NK-92 (cell line): ENCODE measurements around the gene AGFG1.

ENCODE experiments used
- DNase-seq: peaks from one replicate; lab custom pipeline; 2025; ENCODE audit not compliant: unreplicated experiment; lab: John Stamatoyannopoulos, UW

Gene AGFG1

DNA sequence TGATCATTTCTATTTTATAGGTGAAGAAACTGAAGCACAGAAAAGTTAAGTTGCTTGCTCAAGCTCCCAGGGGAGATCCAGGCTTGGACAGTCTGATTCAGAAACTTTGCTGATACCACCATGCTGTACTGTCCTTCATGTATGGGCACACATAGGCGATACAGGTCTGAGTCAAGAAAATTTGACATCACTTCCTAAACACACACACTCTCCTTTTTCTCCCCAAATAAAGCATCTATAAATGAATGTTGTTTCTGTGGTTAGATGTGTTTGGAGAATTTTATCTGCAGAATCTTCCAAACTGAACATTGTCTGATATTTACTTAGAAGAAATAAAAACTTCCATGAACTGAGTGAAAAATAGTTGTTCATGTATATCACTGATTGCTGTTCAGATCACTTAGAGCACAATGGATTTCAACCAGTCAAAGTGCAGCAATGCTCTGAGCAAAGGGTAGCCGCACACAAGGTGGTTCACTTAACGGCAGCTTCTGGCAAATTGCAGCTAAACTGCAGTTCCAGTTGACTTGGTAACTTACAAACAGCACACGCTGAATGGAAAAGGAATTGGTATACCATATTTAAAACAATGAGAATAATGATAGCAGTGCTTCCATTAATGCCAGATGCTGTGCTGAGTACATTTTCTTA lies 10.0 kb upstream of the AGFG1 start:
- no peak for DNase-seq

DNA sequence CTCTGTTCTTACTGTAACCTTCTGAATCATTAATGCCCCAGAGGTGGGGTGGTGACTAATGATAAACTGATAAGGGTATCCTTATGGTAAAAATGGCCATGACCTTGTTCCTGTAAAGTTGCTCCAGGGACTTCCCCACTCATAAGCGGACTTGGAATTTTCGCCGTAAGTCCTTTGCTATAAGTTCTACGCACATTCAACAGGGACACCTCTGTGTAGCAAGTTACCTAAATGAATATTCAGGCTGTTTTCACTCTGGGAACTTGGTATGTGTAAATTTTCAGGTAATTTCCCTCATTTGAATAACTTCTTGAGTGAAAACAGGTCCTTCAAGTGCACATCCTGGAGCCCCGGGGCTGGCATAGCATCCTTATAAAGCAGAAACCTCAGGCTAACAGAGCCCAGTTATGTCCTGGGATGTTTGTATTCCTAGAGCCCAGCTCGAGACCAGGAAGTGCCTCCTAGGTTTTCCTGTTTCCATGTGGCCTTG lies 9.4 kb upstream of the AGFG1 start:
- no peak for DNase-seq

DNA sequence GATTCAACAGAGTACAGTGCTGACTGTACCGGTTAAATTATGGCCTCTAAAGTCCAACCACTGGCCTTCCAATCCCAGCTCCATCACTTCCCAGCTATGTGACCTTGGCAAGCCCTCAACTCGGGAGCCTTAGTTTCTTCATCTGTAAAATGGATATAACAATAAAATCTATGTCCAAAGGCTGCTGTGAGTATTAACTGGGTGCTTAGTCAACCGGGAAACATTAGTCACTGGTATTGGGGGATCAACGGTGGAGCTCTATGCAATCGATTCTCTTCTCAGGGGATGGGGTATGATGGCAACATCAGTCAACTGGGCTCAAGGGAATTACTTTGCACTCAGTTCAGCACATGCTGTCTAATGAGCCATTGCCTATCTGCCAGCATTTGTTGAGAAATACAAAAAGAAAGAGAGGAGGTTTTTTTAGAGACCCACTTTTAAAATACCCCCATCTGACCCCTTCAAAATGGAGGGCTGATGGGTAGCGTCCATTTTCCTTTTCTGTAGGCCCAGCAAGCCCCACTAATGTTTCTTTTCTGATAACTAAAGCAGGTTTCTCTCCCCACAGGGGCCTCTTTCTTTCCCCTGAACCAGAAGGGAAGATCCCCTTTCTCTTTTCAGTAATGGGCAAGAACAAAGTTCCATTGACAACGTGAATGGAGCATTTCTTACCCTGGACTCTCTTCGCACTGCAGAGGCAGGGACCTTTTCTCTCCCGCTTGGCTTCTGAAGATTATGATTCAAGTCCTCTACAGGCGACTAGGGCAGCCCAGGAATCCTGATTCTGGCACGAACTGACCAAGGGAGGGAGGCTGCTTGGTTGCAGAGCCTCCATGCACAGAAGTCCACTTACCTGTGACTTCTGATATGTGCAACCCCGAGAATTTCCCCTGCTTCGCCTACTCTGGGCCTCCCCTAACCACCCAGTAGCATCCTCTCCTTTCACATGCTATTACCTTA lies 8.7 kb upstream of the AGFG1 start:
- DNase-seq: no peak

DNA sequence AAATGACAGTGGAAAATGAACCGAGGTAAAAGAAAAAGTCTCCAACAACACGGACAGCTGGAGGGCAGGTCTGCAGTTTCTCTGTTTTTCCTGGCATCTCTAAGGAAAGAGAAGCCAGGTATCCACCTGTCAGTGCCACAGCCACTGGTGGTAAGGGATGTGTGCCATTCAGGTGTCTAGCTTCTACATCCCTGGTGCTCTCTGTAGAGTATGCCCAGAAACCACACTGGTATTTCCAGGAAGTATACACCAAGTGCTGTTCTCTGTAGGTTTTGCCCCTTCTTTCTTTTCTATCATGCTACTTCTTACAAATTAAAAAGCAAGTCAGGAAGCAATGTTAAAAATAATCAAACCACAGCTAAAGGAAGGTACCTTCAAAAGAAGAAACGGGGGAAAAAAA lies 7.6 kb upstream of the AGFG1 start:
- no peak for DNase-seq

DNA sequence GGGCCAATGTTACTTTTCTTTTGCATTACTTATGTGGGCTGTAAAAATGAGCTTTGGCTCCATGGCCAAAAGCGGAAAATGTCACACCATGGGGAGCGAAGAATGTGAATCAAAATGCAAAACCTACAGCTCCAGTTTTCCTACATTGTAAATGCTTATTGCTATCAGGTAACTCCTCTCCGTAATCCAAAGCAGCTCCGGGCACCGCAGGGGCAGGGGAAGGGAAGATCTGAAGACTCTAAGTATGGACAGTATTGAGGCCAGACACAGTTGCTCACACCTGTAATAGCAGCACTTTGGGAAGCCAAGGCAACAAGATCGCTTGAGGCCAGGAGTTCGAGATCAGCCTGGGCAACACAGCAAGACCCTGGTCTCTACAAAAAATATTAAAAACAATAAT lies 7.1 kb upstream of the AGFG1 start:
- no peak for DNase-seq

DNA sequence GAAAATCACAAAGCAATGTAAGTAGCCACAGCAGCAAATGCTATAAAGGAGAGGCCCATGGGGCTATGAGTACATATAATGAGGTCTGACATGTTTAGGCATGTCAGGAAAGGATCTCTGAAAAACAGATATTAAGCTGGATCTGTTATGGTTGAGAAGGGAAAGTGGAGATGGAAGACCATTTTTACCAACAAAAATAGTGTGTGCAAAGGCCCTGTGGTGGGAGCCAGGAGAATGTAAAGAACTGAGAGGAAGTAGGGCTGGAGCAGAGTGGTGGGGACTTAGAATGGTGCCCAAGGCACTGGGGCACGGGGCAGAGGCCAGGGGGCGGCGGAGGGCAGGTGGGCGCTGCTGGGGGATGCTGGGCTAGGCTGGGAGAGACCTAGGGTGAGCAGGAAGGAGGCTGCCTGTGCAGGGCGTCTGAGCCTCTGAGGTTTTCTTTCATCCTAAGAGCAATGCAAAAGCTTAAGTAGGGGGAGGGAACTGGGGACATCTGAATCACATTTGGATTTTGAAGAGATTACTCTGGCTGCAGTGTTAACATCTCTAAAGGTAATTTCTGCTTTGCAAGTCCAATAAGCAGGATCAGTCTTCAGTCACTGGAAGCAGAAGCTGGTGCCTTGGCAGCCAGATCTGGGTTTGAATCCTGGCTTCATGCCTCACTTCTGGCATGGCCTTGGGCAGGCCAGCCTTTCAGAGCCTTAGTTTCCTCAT lies 4.9 kb upstream of the AGFG1 start:
- DNase-seq: no peak

DNA sequence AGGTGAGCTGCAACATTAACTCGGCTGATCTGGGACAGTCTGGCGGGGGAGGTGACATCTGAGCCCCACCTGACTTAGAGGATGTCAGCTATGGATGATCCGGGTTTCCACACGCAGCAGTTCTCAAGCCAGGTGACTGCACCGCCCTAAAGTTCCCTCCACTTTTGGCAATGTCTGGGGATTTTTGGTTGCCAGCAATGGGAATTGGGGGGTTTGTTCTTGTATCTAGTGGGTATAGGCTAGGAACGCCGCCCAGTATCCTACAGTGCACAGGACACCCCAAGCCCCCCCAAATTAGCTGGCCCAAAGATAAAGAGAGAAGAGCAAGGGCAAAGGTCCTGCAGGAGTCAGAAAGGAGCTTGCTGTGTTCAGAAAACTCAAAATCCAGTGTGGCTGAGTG lies 544 bp upstream of the AGFG1 start:
- no peak for DNase-seq

DNA sequence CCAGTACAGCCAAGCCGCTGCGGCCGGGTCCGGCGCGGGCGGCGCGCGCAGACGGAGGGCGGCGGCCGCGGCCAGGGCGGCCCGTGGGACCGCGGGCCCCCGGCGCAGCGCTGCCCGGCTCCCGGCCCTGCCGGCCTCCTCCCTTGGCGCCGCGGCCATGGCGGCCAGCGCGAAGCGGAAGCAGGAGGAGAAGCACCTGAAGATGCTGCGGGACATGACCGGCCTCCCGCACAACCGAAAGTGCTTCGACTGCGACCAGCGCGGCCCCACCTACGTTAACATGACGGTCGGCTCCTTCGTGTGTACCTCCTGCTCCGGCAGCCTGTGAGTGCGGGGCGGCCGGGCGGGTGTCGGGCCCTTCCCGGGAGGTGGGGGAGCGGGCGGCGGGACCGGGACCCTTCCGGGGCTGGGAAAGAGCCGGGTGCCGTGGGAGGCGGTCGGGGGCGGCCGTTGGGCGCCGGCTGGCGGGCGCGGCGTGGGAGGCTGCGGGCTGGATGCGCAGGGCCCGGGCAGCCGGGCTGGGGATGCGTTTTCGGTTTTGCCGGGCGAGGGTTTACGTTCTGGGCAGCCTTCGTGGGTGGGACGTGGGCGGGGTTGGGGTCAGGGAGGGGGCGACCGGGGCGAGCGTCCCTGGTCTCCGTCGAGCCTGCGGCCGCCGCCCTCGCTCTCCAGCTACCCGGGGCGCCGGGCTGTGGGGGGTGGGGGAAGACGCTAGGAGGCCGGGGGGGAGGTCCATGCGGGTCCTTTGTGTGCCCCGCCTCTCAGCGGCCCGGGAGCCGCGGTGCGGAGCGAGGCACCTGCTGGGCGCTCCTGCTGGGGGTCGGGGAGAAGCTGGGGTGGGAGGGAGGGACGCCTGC lies 537 bp downstream of the AGFG1 start:
- no peak for DNase-seq

DNA sequence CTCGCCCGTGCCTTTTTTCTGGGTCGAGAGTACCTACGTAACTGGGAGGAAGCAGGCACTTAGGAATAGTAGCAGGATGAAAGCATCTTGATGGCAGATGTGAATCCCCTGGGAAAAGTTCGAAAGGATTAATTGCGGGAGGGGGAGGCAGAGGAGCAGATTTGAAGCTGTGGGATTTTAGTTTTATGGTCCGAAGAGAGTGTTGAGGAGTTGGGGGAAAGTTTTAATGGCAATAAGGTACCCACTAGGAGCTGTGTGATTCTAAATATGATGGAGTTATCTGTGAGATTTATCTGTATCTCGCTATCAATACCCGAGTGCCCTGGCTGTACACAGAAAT lies 1.1 kb downstream of the AGFG1 start:
- DNase-seq: no peak

DNA sequence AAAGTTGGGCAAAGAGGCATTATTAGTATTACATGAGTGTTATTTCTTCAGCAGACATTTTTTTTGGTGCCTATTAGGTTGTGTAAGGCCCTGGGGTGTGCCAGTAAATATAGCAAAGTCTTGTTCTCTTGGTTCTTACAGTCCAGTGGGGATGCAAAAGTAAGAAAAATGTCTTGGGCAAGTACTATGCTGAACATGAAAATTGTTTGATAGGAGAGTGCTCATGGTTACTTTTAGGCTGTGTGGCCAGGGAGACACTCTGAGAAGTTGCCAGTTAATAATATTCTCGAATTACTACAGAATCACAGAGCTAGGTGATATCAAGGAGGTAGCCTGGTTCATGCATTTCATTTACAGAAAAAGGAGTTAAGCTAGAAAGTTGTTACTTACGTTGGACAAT lies 1.9 kb downstream of the AGFG1 start:
- no peak for DNase-seq

DNA sequence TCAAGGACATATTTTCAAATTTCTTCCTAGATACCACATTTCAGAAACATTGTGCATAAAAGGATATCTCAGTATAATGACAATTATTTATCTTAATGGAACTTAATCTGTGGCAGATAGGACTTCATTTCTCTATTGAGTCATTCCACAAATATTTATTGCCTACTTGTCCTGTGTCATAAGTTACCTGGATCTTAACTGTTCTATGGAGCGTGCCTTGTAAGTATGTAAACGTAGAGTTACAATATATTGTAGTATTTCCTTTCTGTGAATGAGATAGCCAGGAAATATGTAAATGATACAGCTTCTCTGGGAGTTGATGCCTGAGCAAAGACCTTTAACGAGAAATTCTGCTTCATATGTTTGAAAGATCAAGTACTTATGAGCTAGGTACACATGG lies 2.5 kb downstream of the AGFG1 start:
- DNase-seq: no peak

DNA sequence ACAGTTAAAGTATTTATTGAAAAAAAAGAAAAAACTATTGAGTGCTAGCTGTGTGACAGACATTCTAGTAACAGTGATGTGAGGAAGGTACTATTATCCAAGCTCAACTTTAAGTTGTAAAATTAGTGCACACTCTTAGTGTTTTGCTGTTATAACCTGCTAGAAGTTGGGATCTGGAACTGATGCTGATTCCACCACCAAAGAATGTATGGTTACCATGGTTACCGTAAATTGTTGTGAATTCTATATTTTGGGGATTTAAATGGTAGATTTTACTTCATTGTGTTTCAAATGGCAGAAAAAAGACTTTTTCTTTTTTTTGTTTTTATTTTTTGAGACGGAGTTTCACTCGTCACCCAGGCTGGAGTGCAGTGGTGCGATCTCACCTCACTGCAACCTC lies 5.3 kb downstream of the AGFG1 start:
- no peak for DNase-seq

DNA sequence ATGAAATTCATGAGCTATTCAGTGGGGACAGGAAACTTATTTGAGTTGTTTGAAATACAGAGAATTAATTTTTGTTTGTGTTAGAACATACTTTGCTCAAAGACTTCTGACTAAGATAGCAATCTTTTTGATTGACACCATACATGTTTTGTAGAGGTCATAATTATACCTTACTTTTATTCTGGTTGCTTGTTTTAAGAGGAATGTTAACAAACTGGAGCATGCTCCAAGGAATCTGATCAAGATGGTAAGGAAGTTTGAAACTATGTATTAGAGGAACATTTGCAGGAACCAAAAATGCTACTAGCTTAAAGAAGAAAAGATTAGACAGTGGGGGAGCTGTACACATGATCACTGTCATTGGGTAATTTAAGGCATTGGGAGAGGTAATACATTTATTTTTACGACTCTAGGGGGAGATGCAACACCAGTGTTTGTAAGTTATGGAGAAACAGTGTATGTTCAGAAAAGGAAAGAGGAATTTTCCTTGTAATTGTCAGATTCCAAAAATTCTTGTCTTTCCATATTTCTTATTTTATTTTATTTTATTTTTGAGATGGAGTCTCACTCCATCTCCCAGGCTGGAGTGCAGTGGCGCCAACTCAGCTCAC lies 8.0 kb downstream of the AGFG1 start:
- DNase-seq: no peak

DNA sequence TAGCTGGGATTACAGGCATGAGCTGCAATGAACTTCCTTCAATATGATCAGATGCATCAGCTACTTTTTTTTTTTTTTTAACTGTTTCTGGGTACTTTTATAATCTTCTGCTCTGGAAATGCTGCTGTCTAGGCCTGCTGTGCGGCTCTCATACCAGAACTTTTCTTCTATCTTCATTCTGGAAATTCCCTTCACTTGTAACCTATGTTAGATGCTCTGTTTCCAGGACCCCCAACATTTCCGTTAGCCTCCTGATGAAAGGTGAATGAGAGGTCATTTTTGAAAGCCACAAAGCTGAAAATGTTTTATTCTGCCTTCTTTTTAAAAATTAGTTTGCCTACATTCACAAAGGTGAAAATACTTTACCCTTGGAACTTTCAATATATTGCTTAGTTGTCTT lies 8.6 kb downstream of the AGFG1 start:
- no peak for DNase-seq

DNA sequence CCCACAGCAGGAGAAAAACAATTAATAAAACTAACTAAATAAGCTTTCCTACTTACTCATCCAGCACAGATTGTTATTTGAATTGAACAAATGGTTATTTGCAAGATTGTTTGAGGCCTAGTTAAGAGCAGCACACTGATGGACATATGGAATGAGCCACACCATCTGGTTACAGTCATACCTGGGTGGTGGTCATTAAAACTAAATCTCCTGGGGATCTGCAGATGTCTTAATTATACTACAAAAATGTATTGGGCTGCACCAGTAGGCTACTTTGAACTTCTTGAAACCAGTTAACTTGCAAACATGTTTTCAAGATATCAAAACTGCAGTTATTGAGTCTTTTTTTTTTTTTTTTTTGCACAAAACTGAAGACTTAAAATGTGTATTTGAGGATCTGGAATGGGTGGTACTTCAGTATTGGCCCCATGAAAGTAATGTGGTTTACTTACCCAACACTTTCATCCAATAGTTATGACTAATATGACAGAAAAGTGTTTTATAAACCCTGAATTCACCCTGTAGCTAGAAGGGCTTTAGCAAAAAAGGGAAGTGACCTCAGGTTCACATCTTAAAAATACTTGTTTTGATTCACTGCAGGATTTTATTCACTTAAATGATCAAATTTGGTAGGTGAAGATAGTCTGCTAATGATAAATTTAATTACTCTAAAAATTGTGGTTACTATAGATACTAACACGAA lies 10.8 kb downstream of the AGFG1 start:
- DNase-seq: no peak

DNA sequence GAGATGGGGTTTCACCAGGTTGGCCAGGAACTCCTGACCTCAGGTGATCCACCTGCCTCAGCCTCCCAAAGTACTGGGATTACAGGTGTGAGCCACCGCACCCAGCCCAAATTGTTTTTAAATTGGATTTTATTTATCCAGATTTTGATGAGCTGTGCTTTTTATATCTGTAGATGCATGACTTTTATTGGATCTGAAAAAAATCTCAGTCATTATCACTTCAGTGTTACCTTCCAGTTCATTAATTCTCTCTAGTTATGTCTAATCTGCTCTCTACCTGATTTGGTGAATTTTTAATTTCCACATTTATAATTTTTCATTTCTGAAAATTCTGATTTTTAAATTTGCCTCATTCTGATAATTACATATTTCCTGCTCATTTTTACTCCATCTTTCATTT lies 13.5 kb downstream of the AGFG1 start:
- DNase-seq: no peak

DNA sequence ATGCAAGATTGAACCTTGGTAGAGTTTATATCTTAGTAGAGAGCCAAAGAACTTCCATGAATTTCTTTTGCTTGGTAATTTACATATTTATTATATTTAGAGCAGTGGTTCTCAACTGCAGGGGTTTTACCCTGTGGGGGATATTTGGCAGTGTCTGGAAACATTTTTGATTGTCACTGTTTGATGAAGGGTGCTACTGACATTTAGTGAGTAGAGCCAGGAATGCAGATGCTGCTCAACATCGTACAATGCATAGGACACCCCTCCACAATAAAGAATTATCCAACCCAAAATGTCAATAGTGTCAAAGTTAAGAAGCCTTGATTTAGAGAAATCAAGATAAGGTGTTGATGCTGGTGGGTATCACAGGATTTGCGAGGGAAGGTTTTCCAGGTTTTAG lies 14.7 kb downstream of the AGFG1 start:
- DNase-seq: no peak

DNA sequence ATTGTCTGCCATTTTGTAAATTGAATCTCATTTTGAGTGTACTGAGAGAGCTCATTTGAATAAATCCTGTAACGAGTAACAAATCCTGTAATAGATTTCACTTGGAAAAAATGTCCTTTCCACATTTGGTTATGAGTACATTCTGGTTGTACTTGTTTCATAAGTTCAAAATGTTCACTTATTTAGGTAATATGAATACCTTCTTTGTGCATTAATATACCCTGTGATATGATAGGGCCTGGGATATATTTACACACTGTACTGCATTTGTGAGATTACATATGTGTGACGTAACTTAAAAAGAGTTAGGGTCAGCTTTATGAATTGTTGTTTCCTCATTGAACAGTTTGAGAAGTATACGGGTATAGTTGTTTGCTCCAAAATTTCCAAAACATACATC lies 16.1 kb downstream of the AGFG1 start:
- no peak for DNase-seq

DNA sequence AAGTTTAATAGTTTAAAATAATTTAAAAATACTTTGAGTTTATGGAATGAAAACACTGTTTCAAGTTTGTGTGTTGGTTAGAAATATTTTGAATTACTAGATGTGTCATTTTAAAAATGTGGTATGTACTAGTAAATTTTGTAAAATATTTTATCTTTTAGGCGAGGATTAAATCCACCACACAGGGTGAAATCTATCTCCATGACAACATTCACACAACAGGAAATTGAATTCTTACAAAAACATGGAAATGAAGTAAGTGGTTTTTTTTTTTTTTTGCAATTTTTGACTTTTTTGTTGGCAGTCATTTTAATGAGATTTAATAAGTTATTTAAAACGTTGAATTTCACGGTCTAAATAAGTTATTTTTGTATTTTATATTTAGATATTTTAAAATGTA lies 19.4 kb downstream of the AGFG1 start:
- DNase-seq: no peak

DNA sequence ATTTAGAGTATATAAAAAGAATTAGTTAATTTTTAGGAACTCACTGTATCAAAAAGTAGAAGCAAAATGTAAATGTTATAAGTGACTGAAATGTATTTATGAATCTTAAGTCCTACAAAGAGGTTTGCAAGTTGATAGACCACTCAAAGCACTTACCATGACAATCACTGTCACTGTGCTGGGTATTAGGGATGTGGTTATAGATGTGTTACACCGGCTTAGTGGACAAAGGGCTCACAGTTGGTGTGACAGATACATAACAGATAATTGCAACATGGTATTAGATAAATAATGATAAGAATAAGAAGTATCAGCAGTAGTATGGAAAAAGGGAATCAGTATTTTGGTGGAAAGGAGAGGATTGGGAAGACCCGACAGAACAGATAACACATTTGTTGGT lies 21.6 kb downstream of the AGFG1 start:
- DNase-seq: no peak
